A549 (cell line): ENCODE data around the gene IPP.

ENCODE experiments used
- CHD2 ChIP-seq: fragments of 150-350 bp; IDR thresholded peaks from 2 replicates; pipeline ENCODE4 v1.6.1; 2014; ENCODE audit warnings: low read length; ENCODE audit not compliant: partially characterized antibody
- EP300 ChIP-seq, 2 experiments: fragments of >200 bp; sonication (Bioruptor Twin); formaldehyde crosslinking; IDR thresholded peaks; 2 replicates in 1 of 2; 3 replicates in 1 of 2; pipeline ENCODE4 v1.6.1; 2016 to 2017
- HDAC2 ChIP-seq: fragments of 200-600 bp; sonication (generic); IDR thresholded peaks from 2 replicates; pipeline ENCODE4 v1.6.1; 2016
- PHF8 ChIP-seq: fragments of 200-600 bp; sonication (generic); IDR thresholded peaks from 2 replicates; pipeline ENCODE4 v1.6.1; 2016; ENCODE audit warnings: low read depth, mild to moderate bottlenecking, antibody characterized with exemption, moderate library complexity, borderline replicate concordance
- TF ChIP-seq, protein P1 (sequence below): fragments of 450-650 bp; IDR thresholded peaks from 2 replicates; pipeline ENCODE4 v1.6.1; 2014; ENCODE audit warnings: antibody characterized with exemption
- TF ChIP-seq, protein P2 (sequence below): fragments of >200 bp; sonication (Bioruptor Twin); formaldehyde crosslinking; IDR thresholded peaks from 3 replicates; pipeline ENCODE4 v1.5.1; 2016

DNA sequence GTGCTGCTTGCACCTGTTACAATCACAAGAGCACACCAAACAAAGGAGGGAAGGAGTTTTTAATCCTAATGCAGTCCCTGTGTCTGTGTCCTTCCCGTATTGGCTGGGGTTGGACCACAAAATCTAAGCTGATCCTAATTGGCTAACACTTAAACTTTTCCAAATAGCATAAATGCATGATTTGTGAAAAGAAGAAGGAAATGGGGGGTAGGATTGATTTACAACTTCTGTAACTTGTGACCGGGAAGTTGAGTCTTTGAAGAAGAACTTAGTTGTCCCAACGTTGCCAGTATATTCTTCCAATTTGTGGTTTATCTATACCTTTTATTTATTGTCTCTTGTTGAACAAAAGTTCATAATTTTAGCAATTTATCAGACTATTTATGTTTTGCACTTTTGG is 11.8 kb upstream of the IPP start:
- TF ChIP-seq HDAC2 = no peak
- TF ChIP-seq, protein P1, sequence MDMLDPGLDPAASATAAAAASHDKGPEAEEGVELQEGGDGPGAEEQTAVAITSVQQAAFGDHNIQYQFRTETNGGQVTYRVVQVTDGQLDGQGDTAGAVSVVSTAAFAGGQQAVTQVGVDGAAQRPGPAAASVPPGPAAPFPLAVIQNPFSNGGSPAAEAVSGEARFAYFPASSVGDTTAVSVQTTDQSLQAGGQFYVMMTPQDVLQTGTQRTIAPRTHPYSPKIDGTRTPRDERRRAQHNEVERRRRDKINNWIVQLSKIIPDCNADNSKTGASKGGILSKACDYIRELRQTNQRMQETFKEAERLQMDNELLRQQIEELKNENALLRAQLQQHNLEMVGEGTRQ = no peak
- TF ChIP-seq PHF8 = no peak
- TF ChIP-seq, protein P2, sequence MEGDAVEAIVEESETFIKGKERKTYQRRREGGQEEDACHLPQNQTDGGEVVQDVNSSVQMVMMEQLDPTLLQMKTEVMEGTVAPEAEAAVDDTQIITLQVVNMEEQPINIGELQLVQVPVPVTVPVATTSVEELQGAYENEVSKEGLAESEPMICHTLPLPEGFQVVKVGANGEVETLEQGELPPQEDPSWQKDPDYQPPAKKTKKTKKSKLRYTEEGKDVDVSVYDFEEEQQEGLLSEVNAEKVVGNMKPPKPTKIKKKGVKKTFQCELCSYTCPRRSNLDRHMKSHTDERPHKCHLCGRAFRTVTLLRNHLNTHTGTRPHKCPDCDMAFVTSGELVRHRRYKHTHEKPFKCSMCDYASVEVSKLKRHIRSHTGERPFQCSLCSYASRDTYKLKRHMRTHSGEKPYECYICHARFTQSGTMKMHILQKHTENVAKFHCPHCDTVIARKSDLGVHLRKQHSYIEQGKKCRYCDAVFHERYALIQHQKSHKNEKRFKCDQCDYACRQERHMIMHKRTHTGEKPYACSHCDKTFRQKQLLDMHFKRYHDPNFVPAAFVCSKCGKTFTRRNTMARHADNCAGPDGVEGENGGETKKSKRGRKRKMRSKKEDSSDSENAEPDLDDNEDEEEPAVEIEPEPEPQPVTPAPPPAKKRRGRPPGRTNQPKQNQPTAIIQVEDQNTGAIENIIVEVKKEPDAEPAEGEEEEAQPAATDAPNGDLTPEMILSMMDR = no peak
- no peak for TF ChIP-seq EP300 (IDR thresholded peaks at IDR 0.05)
- no peak for TF ChIP-seq CHD2
